Measurements from ENCODE around the gene LNX2.

The LNX2 gene

DNA sequence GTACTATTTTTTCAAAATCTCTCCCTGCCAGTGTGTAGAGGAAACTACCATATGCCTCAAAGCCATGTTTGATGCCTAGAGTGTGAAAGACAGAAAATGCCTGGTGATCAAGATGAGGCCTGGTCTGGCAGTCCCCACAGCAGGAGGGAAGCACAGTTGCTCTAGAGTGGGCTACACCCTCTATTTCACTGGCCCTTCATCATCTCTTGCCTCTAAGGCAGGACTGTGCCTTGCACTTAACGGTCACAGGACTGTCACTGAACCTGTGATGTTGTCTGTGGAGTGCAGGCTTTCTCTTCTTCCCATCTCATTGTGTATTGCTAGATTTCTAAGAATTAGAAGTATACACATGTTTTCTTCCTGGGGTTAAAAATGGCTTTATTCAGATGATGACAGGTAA is 17.7 kb upstream of the LNX2 start:
- Histone ChIP-seq H3K79me2 (ENCODE audit: control insufficient read depth, insufficient read depth, low read length, poor library complexity) (no peaks in the 10 kb centered on the region), H3K4me2 (ENCODE audit: low read length) (no peak overlapping the region), H3K27me3 (ENCODE audit: insufficient read depth, low read length) (no peaks in the 10 kb centered on the region), H3K79me1 (ENCODE audit: low read length) (no peaks in the 10 kb centered on the region), H3K14ac (ENCODE audit: low read length) (no peak overlapping the region), H3K23ac (ENCODE audit: low read length) (no peak overlapping the region), H2BK5ac (ENCODE audit: low read depth, low read length, poor library complexity) (no peak overlapping the region), H3K18ac (ENCODE audit: low read length) (no peak overlapping the region), H2AK5ac (ENCODE audit: low read length) (no peak overlapping the region), H3K4me1 (ENCODE audit: control insufficient read depth in 1 of 2, insufficient read depth in 2 of 2, low read length in 2 of 2) (peaks cover 0 to 3% of the 10 kb centered on the region in 2 experiments), H3K27ac (ENCODE audit: low read depth, low read length) (no peak overlapping the region), H4K8ac (ENCODE audit: low read depth, low read length) (no peak overlapping the region), H3K36me3 (ENCODE audit: control insufficient read depth in 1 of 2, insufficient read depth in 2 of 2, low read length in 2 of 2) (peaks cover 0 to under 1% of the 10 kb centered on the region in 2 experiments), H3K4me3 (ENCODE audit: low read depth, low read length) (no peak overlapping the region), H3K9me3 (ENCODE audit: insufficient read depth, low read depth, low read length) (no peaks in the 10 kb centered on the region), H4K91ac (ENCODE audit: low read depth, low read length) (no peak overlapping the region), H2BK120ac (ENCODE audit: insufficient read depth, low read length, poor library complexity) (no peak overlapping the region), H3K4ac (ENCODE audit: low read depth, low read length) (no peak overlapping the region), H3K9ac (ENCODE audit: low read length) (no peak overlapping the region), H4K12ac (ENCODE audit: low read depth, low read length) (no peak overlapping the region), H2AFZ (ENCODE audit: insufficient read depth, low read length, poor library complexity) (no peak overlapping the region), H2BK12ac (ENCODE audit: low read length) (no peak overlapping the region)
- no CpG with 5 or more reads among the region's 1 CpG for WGBS (ENCODE audit: extremely low coverage, insufficient coverage, insufficient read length)
- DNase-seq = no peak

DNA sequence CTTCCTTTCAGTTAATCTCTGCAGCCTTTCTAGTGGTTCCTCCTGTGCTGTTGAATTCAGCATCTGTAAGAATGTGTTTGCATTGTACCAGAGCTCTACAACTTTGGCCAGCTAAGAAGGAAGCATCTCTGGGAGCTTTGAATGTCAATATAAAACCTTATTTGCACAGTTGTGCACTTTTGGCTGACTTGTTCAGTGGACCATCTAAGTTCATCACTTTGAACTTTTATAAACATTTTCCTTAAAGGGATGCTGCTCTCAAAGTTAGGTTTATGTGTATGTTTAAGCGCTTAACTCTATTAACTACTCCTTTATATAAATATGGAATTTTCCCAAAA is 16.9 kb upstream of the LNX2 start:
- H2AK5ac ChIP-seq (ENCODE audit: low read length) = no peak overlapping the region
- no CpG with 5 or more reads among the region's 1 CpG for WGBS (ENCODE audit: extremely low coverage, insufficient coverage, insufficient read length)
- no peak overlapping the region for H2AFZ ChIP-seq (ENCODE audit: insufficient read depth, low read length, poor library complexity)
- H3K4me2 ChIP-seq (ENCODE audit: low read length) = no peak overlapping the region
- no peaks in the 10 kb centered on the region for H3K79me1 ChIP-seq (ENCODE audit: low read length)
- peaks cover 0 to 3% of the 10 kb centered on the region in 2 experiments for H3K36me3 ChIP-seq (ENCODE audit: control insufficient read depth in 1 of 2, insufficient read depth in 2 of 2, low read length in 2 of 2)
- H3K4me1 ChIP-seq (ENCODE audit: control insufficient read depth in 1 of 2, insufficient read depth in 2 of 2, low read length in 2 of 2) = peaks cover 0 to 3% of the 10 kb centered on the region in 2 experiments
- no peaks in the 10 kb centered on the region for H3K9me3 ChIP-seq (ENCODE audit: insufficient read depth, low read depth, low read length)
- H3K27me3 ChIP-seq (ENCODE audit: insufficient read depth, low read length) = no peaks in the 10 kb centered on the region
- H3K23ac ChIP-seq (ENCODE audit: low read length) = no peak overlapping the region
- H3K14ac ChIP-seq (ENCODE audit: low read length) = no peak overlapping the region
- H3K4me3 ChIP-seq (ENCODE audit: low read depth, low read length) = no peak overlapping the region
- H3K27ac ChIP-seq (ENCODE audit: low read depth, low read length) = no peak overlapping the region
- no peak overlapping the region for H3K9ac ChIP-seq (ENCODE audit: low read length)
- H3K18ac ChIP-seq (ENCODE audit: low read length) = no peak overlapping the region
- no peak overlapping the region for H4K8ac ChIP-seq (ENCODE audit: low read depth, low read length)
- H2BK12ac ChIP-seq (ENCODE audit: low read length) = no peak overlapping the region
- H4K91ac ChIP-seq (ENCODE audit: low read depth, low read length) = no peak overlapping the region
- H2BK5ac ChIP-seq (ENCODE audit: low read depth, low read length, poor library complexity) = no peak overlapping the region
- no peak overlapping the region for H2BK120ac ChIP-seq (ENCODE audit: insufficient read depth, low read length, poor library complexity)
- H3K4ac ChIP-seq (ENCODE audit: low read depth, low read length) = no peak overlapping the region
- DNase-seq = no peak
- H4K12ac ChIP-seq (ENCODE audit: low read depth, low read length) = no peak overlapping the region
- H3K79me2 ChIP-seq (ENCODE audit: control insufficient read depth, insufficient read depth, low read length, poor library complexity) = no peaks in the 10 kb centered on the region

DNA sequence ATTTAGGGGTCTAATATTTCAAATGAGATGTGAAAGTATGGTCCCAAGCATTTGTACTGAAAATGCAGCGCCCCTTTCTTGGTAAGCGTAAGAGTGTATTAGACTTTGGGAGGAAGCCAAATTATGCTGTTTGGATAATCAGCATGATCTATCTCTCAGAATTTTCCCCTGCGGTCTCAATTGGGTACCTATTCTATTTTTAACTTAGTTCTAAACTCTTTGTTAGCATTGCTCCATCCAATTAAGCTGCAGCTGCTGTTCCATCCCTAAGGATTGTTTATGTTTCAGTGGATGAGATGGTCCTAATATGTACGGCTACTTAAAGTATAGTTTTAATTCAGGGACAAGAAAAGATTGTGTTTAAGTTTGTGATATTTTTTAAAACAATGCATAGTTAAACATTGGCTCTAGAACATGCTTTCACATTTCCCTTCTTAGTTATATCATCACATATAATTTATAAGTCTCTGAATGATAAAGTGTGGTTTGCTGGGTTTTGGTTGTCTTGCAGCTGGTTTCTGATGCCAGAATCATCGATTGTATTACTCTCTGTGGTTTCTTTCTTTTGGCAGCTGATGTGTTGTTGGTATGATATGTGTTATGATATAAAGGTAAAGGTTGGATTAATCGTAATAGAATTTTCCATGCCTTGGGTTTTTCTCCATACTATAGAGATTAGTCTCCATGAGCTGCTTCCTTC is 16.4 kb upstream of the LNX2 start:
- H3K4me2 ChIP-seq (ENCODE audit: low read length) = no peak overlapping the region
- no peak overlapping the region for H3K4ac ChIP-seq (ENCODE audit: low read depth, low read length)
- H4K91ac ChIP-seq (ENCODE audit: low read depth, low read length) = no peak overlapping the region
- H2BK12ac ChIP-seq (ENCODE audit: low read length) = no peak overlapping the region
- peaks cover 0 to 3% of the 10 kb centered on the region in 2 experiments for H3K36me3 ChIP-seq (ENCODE audit: control insufficient read depth in 1 of 2, insufficient read depth in 2 of 2, low read length in 2 of 2)
- no peak overlapping the region for H2BK5ac ChIP-seq (ENCODE audit: low read depth, low read length, poor library complexity)
- DNase-seq = no peak
- no peaks in the 10 kb centered on the region for H3K9me3 ChIP-seq (ENCODE audit: insufficient read depth, low read depth, low read length)
- no peak overlapping the region for H2AFZ ChIP-seq (ENCODE audit: insufficient read depth, low read length, poor library complexity)
- H4K8ac ChIP-seq (ENCODE audit: low read depth, low read length) = no peak overlapping the region
- no peaks in the 10 kb centered on the region for H3K79me2 ChIP-seq (ENCODE audit: control insufficient read depth, insufficient read depth, low read length, poor library complexity)
- no peak overlapping the region for H4K12ac ChIP-seq (ENCODE audit: low read depth, low read length)
- H3K9ac ChIP-seq (ENCODE audit: low read length) = no peak overlapping the region
- no peak overlapping the region for H2BK120ac ChIP-seq (ENCODE audit: insufficient read depth, low read length, poor library complexity)
- no CpG with 5 or more reads among the region's 6 CpGs for WGBS (ENCODE audit: extremely low coverage, insufficient coverage, insufficient read length)
- H3K79me1 ChIP-seq (ENCODE audit: low read length) = no peaks in the 10 kb centered on the region
- no peak overlapping the region for H3K4me3 ChIP-seq (ENCODE audit: low read depth, low read length)
- H2AK5ac ChIP-seq (ENCODE audit: low read length) = no peak overlapping the region
- no peaks in the 10 kb centered on the region for H3K27me3 ChIP-seq (ENCODE audit: insufficient read depth, low read length)
- H3K4me1 ChIP-seq (ENCODE audit: control insufficient read depth in 1 of 2, insufficient read depth in 2 of 2, low read length in 2 of 2) = peaks cover 0 to 2% of the 10 kb centered on the region in 2 experiments
- H3K27ac ChIP-seq (ENCODE audit: low read depth, low read length) = no peak overlapping the region
- H3K18ac ChIP-seq (ENCODE audit: low read length) = no peak overlapping the region
- H3K14ac ChIP-seq (ENCODE audit: low read length) = no peak overlapping the region
- no peak overlapping the region for H3K23ac ChIP-seq (ENCODE audit: low read length)

DNA sequence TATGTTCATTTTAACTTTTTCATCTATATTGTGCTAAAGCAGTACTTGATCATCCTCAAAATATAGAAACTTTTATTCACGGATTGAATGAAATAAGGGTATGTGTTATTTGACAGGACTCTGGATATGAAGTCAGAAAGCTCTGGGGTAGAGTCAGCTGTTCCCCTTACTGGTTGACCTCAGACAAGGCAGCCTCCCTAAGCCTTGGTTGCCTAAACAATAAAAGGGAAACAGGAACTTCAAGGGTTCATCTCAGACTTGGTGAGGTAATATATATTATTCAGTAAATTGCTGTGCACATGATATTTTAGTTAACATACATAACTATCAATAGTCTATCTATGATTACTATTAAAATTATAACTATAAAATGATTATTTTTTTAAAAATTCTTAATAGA is 14.9 kb upstream of the LNX2 start:
- Histone ChIP-seq H2AFZ (ENCODE audit: insufficient read depth, low read length, poor library complexity) (no peak overlapping the region), H3K23ac (ENCODE audit: low read length) (no peak overlapping the region), H3K9me3 (ENCODE audit: insufficient read depth, low read depth, low read length) (no peaks in the 10 kb centered on the region), H3K27ac (ENCODE audit: low read depth, low read length) (no peak overlapping the region), H3K14ac (ENCODE audit: low read length) (no peak overlapping the region), H2AK5ac (ENCODE audit: low read length) (no peak overlapping the region), H3K4ac (ENCODE audit: low read depth, low read length) (no peak overlapping the region), H3K18ac (ENCODE audit: low read length) (no peak overlapping the region), H3K27me3 (ENCODE audit: insufficient read depth, low read length) (no peaks in the 10 kb centered on the region), H2BK5ac (ENCODE audit: low read depth, low read length, poor library complexity) (no peak overlapping the region), H3K79me1 (ENCODE audit: low read length) (no peaks in the 10 kb centered on the region), H3K4me2 (ENCODE audit: low read length) (no peak overlapping the region), H3K79me2 (ENCODE audit: control insufficient read depth, insufficient read depth, low read length, poor library complexity) (no peaks in the 10 kb centered on the region), H2BK12ac (ENCODE audit: low read length) (no peak overlapping the region), H2BK120ac (ENCODE audit: insufficient read depth, low read length, poor library complexity) (no peak overlapping the region), H3K4me3 (ENCODE audit: low read depth, low read length) (no peak overlapping the region), H4K8ac (ENCODE audit: low read depth, low read length) (no peak overlapping the region), H3K36me3 (ENCODE audit: control insufficient read depth in 1 of 2, insufficient read depth in 2 of 2, low read length in 2 of 2) (peaks cover 0 to 6% of the 10 kb centered on the region in 2 experiments), H3K9ac (ENCODE audit: low read length) (no peak overlapping the region), H3K4me1 (ENCODE audit: control insufficient read depth in 1 of 2, insufficient read depth in 2 of 2, low read length in 2 of 2) (no peaks in the 10 kb centered on the region), H4K12ac (ENCODE audit: low read depth, low read length) (no peak overlapping the region), H4K91ac (ENCODE audit: low read depth, low read length) (no peak overlapping the region)
- DNase-seq = no peak
- no CpG with 5 or more reads among the region's 1 CpG for WGBS (ENCODE audit: extremely low coverage, insufficient coverage, insufficient read length)

All from trophoblast cell (in vitro differentiated cells and primary cell).